IPS-NIHi7 (cell line): Measurements from ENCODE around the gene CDC27.
"Not testable (repeated sequence)": the region's sequence is repeated elsewhere in the genome, so short reads cannot be mapped to it uniquely, and the experiment has no call there.

Experiments
- DNase-seq: peaks from one replicate; pipeline ENCODE4 v3.0.0; 2012; ENCODE audit warnings: mixed read lengths; ENCODE audit errors: extremely low spot score

The CDC27 gene

GRCh38 chr17:47134354-47134753 lies 54.7 kb downstream of the CDC27 start:
- not testable (repeated sequence) for DNase-seq

DNA sequence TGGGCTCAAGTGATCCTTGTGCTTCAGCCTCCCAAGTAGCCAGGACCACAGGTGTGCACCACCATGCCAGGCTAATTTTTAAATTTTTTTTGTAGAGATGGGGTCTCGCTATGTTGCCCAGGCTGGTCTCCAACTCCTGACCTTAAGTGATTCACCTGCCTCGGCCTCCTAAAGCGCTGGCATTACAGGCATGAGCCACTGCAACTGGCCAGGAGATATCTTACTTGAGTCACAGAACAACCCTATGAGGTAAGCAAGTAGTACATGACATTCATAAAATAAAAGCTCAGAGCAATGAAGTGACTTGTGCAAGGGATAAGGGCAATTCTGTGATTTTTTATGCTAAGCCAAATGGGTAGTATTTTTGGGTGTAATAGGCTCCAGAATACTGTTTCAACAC lies 57.3 kb downstream of the CDC27 start:
- DNase-seq = no peak

DNA sequence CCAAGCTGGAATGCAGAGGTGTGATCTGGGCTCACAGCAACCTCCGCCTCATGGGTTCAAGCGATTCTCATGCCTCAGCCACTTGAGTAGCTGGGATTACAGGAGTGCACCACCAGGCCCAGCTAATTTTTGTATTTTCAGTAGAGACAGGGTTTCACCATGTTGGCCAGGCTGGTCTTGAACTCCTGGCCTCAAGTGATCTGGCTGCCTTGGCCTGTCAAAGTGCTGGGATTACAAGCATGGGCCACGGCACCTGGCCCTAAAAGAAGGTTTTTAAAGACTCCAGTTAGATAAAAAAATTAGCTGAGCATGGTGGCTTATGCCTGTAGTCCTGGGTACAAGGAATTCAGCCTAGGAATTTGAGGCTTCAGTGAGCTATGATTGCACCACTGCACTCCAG lies 62.3 kb downstream of the CDC27 start:
- not testable (repeated sequence) for DNase-seq

GRCh38 chr17:47123262-47123661 lies 65.8 kb downstream of the CDC27 start:
- DNase-seq = not testable (repeated sequence)

- no peak for DNase-seq
These were observed 68.5 kb downstream of the CDC27 start for GRCh38 chr17:47120521-47121095.

GRCh38 chr17:47119746-47120520 lies 69.2 kb downstream of the CDC27 start:
- DNase-seq = peak; percentile 12

- DNase-seq = no peak
These were observed 71.7 kb downstream of the CDC27 start for GRCh38 chr17:47117386-47117785.

DNA sequence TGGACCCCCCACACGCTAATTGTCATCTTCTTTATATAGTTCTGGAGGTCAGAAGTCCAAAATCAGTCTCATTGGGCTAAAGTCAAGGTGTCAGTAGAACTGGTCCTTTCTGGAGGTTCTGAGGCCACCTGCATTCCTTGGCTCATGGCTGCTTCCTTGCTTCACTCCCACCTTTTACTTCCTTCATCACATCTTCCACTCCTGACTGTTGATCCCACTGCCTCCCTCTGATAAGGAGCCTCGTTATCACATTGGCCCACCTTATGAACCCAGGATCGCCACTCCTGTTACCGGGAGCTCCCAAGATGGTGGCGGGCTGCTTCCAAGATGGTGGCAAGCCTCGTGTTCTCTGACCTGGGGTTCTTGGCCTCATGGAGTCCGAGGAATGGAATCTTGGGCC lies 83.0 kb downstream of the CDC27 start:
- no peak for DNase-seq

- not testable (repeated sequence) for DNase-seq
These were observed 83.8 kb downstream of the CDC27 start for GRCh38 chr17:47105246-47105645.

DNA sequence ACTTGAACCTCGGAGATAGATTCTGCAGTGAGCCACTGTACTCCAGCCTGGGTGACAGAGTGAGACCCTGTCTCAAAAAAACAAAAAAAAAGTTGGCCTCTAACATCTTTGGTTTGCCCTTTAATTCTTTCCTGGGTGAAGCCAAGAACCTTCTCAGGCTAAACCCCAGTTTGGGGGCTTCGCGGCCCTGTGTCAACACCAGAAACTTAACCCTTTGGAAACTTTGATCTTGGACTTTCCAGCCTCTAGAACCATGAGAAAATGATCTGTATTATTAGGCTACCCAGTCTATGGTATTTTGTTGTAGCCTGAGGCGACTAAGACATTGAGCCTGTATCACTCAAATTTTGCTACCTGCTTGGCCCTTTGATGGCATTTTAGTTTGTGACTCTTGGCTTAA lies 86.2 kb downstream of the CDC27 start:
- DNase-seq = no peak

DNA sequence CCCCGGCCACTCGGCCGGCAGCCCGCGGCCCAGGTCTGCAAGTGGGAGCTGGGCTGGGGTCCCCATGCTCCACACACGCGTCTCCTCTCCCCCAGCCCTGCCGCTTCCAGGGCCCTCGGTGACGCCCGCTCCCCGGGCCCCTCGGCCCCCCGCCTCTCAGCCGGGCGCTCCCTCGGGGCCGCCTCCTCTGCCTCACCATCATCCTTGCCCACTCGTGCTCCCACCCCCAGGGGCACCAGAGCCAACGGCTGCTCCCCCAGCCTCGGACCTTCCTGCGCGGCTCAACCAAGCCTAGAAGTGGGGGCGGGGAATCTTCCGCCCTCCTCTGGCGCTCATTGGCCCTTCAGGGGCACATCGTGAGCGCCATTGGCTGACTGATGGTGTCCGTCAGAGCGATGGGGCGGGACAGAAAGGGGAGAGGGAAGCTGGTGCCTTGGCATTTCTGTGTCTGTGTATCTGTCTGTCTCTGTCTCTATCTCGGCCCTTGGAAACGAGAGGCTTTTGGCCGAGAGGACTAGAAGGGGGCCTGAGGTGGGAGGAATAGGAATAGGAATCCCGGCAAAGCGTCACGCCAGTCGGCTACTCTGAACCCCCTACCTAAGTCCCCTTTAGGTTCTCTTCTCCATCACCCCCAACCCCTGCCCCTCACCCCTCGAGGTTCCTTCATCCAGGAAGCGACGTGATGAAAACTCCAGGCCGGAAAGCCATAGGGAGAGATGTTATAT lies 88.9 kb downstream of the CDC27 start:
- peak; percentile 74 for DNase-seq

DNA sequence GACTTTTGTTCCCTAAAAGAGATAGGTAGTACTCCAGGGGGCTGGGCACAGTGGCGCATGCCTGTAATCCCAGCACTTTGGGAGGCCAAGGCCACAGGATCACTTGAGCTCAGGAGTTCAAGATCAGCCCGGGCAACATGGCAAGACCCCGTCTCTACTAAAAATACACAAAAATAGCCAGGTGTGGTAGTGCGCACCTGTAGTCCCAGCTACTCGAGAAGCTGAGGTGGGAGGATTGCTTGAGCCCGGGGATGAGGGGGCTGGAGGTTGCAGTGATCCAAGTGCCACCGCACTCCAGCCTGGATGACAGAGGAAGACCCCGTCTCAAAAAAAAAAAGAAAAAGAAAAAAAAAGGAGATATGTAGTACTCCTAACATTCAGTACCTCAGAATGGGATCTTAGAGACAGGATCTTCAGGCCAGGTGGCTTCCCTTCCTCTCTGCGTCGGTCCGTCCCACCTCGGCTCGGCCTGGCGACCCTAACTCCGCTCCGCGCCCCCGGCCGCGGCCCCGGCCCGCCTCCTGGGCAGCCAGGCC lies 89.6 kb downstream of the CDC27 start:
- no peak for DNase-seq

GRCh38 chr17:47096343-47096742 lies 92.8 kb downstream of the CDC27 start:
- no peak for DNase-seq

DNA sequence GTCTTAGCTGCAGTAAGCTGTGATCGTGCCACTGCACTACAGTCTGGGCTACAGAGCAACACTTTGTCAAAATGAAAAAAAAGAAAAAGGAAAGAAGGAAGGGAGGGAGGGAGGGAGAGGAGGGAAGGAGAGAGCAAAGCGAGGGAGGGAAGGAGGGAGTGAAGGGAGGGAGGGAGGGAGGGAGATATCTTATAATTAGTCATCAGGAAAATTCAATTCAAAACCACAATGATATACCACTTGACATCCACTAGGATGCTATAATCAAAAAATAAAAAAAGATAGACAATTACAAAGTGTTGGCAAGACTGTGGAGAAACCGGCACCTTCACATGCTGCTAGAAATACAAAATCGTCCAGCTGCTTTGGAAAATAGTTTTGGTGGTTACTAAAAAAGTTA lies 93.8 kb downstream of the CDC27 start:
- DNase-seq = no peak

DNA sequence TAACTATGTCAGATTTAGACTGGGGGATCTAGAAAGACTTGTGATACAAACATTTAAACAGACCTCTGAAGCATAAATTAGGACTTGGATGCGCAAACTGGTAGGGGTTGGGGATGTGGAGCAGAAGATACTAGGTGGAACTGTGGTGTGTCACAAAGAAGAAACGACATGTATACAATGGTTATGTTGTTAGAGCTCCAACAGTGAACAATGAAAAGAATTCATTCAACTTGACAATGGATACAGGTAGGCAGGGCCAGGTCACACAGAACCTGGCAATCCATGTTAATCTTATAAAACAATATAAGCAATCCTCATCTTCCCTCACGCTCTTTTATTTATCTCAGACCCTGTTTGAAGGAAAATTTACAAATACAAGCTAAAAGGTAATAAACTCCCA lies 102.0 kb downstream of the CDC27 start:
- no peak for DNase-seq

DNA sequence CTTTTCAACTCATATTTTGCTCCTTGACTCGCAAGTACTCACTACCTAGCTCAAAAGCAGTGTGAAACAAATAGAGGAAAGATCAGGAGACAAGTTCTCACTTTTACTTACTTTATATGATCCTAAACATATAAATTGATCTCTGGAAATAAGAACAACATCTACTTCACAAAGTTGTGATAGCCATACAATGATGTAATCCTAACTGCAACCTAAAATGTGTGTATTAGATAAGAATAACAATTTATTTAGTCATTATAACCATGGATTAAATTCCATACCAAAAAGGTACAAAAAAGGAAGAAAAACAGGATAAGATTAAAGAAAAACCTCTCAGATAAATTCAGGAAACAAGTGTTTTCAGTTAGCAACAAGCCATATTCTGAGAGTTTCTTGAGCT lies 103.4 kb downstream of the CDC27 start:
- DNase-seq = no peak

DNA sequence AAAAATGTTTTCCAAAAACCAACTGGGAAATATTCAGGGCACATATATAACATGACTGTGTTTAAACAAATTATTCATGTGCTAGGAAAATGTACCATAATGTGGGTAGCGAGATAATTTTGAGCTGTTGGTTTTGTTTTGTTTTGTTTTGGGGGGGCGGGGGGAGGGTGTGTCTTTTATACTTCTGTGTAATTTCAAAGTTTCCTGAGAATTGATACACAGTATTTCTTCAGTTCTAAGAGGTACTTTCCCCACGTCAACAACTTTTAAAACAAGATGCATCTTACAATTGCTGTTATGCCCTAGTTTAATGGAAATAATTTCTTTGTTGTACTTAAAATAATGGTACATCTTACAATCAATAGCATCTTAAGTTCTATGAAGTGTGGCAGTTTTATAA lies 110.3 kb downstream of the CDC27 start:
- DNase-seq = no peak

- DNase-seq = no peak
These were observed 111.5 kb downstream of the CDC27 start for GRCh38 chr17:47077576-47077975.

GRCh38 chr17:47076171-47076570 lies 112.9 kb downstream of the CDC27 start:
- no peak for DNase-seq

- DNase-seq = not testable (repeated sequence)
These were observed 114.7 kb downstream of the CDC27 start for GRCh38 chr17:47074361-47074760.

DNA sequence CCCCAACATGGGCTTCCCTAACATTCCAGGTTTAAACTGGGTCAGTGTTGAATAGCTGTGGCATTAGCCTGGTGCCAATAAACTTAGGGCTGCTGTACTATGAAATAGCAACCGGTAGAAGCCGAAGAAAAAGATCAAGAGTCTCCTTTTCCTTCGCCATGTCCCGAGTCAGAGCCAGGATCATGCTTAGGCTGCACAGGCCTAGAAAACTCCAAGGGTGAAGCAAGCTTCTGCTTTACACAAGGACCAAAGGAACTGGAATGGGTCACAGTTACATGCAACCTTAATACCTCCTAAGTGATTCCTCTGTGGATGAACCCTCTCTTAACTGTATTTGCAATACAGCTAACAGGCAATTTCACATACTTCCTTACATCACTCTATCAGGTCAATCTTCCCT lies 115.5 kb downstream of the CDC27 start:
- DNase-seq = not testable (repeated sequence)

GRCh38 chr17:47072886-47073285 lies 116.2 kb downstream of the CDC27 start:
- DNase-seq = no peak

DNA sequence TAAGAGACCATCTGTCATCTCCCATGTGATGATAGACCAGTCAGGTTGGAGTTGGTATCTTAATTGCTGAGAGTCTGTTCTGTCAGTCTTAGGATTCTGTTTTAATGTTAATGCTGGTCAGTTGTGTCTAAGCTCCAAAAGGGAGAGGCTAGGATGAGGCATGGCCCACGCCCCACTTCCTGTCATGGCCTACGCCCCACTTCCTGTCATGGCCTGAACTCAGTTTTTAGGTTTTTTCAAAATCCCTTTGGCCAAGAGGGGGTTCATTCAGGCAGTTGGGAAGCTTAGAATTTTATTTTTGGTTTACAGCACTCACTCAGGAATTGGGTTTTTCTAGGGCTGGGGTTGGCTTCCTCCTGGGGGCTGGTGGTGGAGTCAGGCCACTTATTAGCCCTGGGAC lies 117.9 kb downstream of the CDC27 start:
- not testable (repeated sequence) for DNase-seq
